Trophoblast cell (in vitro differentiated cells and primary cell): ENCODE results near the gene DEUP1.

Experiments used
- DNase-seq, 2 donors: peaks; one replicate each; pipeline ENCODE4 v3.0.0-alpha.2; 2016
- H2AFZ ChIP-seq: 2 replicates; pipeline ENCODE4 v1.6.1; 2013; ENCODE audit warnings: low read length, moderate library complexity, mild to moderate bottlenecking; ENCODE audit not compliant: insufficient read depth, poor library complexity
- H2AK5ac ChIP-seq: 2 replicates; pipeline ENCODE4 v1.6.1; 2013; ENCODE audit warnings: mild to moderate bottlenecking, low read length
- H2BK120ac ChIP-seq: 2 replicates; pipeline ENCODE4 v1.6.1; 2013; ENCODE audit warnings: low read length, mild to moderate bottlenecking, moderate library complexity; ENCODE audit not compliant: insufficient read depth, poor library complexity
- H2BK12ac ChIP-seq: 2 replicates; pipeline ENCODE4 v1.6.1; 2013; ENCODE audit warnings: mild to moderate bottlenecking, low read length, moderate library complexity
- H2BK5ac ChIP-seq: 2 replicates; pipeline ENCODE4 v1.6.1; 2013; ENCODE audit warnings: low read length, low read depth, moderate library complexity, mild to moderate bottlenecking; ENCODE audit not compliant: poor library complexity
- H3K14ac ChIP-seq: 2 replicates; pipeline ENCODE4 v1.6.1; 2013; ENCODE audit warnings: mild to moderate bottlenecking, low read length
- H3K18ac ChIP-seq: 2 replicates; pipeline ENCODE4 v1.6.1; 2013; ENCODE audit warnings: mild to moderate bottlenecking, low read length
- H3K23ac ChIP-seq: 2 replicates; pipeline ENCODE4 v1.6.1; 2013; ENCODE audit warnings: low read length
- H3K27ac ChIP-seq: 2 replicates; pipeline ENCODE4 v1.5.1; 2013; ENCODE audit warnings: low read depth, mild to moderate bottlenecking, inconsistent platforms, low read length, moderate library complexity
- H3K27me3 ChIP-seq: 2 replicates; pipeline ENCODE4 v1.6.1; 2013; ENCODE audit warnings: inconsistent platforms, mild to moderate bottlenecking, low read length, moderate library complexity; ENCODE audit not compliant: insufficient read depth
- H3K36me3 ChIP-seq, 2 experiments: 1 replicate in 1 of 2; 2 replicates in 1 of 2; pipeline ENCODE4 v1.6.1; 2013; ENCODE audit warnings: low read length in 2 of 2, mild to moderate bottlenecking in 2 of 2, moderate library complexity in 1 of 2; ENCODE audit not compliant: insufficient read depth in 2 of 2, control insufficient read depth in 1 of 2
- H3K4ac ChIP-seq: 2 replicates; pipeline ENCODE4 v1.6.1; 2013; ENCODE audit warnings: low read depth, mild to moderate bottlenecking, low read length, moderate library complexity
- H3K4me1 ChIP-seq, 2 experiments: 1 replicate in 1 of 2; 2 replicates in 1 of 2; pipeline ENCODE4 v1.6.1; 2013; ENCODE audit warnings: low read length in 2 of 2, mild to moderate bottlenecking in 2 of 2, moderate library complexity in 1 of 2; ENCODE audit not compliant: insufficient read depth in 2 of 2, control insufficient read depth in 1 of 2
- H3K4me2 ChIP-seq: 2 replicates; pipeline ENCODE4 v1.6.1; 2013; ENCODE audit warnings: inconsistent platforms, mild to moderate bottlenecking, low read length, moderate library complexity
- H3K4me3 ChIP-seq: 2 replicates; pipeline ENCODE4 v1.5.1; 2013; ENCODE audit warnings: mild to moderate bottlenecking, low read depth, low read length, inconsistent platforms
- H3K79me1 ChIP-seq: one replicate; pipeline ENCODE4 v1.6.1; 2013; ENCODE audit warnings: low read length
- H3K79me2 ChIP-seq: 2 replicates; pipeline ENCODE4 v1.6.1; 2013; ENCODE audit warnings: low read length, mild to moderate bottlenecking; ENCODE audit not compliant: control insufficient read depth, insufficient read depth, poor library complexity
- H3K9ac ChIP-seq: 2 replicates; pipeline ENCODE4 v1.6.1; 2013; ENCODE audit warnings: mild to moderate bottlenecking, low read length
- H3K9me3 ChIP-seq: 2 replicates; pipeline ENCODE4 v1.6.1; 2013; ENCODE audit warnings: low read depth, mild to moderate bottlenecking, control low read depth, inconsistent platforms, low read length; ENCODE audit not compliant: insufficient read depth
- H4K12ac ChIP-seq: 2 replicates; pipeline ENCODE4 v1.6.1; 2013; ENCODE audit warnings: low read depth, mild to moderate bottlenecking, low read length, moderate library complexity
- H4K8ac ChIP-seq: 2 replicates; pipeline ENCODE4 v1.6.1; 2013; ENCODE audit warnings: low read depth, mild to moderate bottlenecking, low read length, moderate library complexity
- H4K91ac ChIP-seq: one replicate; pipeline ENCODE4 v1.6.1; 2013; ENCODE audit warnings: low read depth, mild to moderate bottlenecking, low read length, moderate library complexity
- WGBS: extraction: QIAGEN DNeasy Blood & Tissue Kit; methylation state at CpG from one replicate; pipeline ENCODE4 v1.1.7; 2013; ENCODE audit warnings: missing lambda C conversion rate; ENCODE audit not compliant: insufficient read length, insufficient coverage; ENCODE audit errors: extremely low coverage; 5-methylcytosine and 5-hydroxymethylcytosine counted together

Gene DEUP1

GRCh38 chr11:93320230-93320629, 10.3 kb upstream of the DEUP1 start:
- H3K9me3 ChIP-seq: no peaks in the 10 kb centered on the region
- no peak overlapping the region for H2AFZ ChIP-seq
- no peaks in the 10 kb centered on the region for H3K79me1 ChIP-seq
- no peak overlapping the region for H2BK120ac ChIP-seq
- H3K27me3 ChIP-seq: no peaks in the 10 kb centered on the region
- H3K14ac ChIP-seq: no peak overlapping the region
- DNase-seq: no peak
- no peak overlapping the region for H3K27ac ChIP-seq
- no peak overlapping the region for H3K4ac ChIP-seq
- no peak overlapping the region for H3K4me2 ChIP-seq
- H3K9ac ChIP-seq: no peak overlapping the region
- H2AK5ac ChIP-seq: no peak overlapping the region
- H2BK12ac ChIP-seq: no peak overlapping the region
- no peaks in the 10 kb centered on the region for H3K4me1 ChIP-seq
- H3K79me2 ChIP-seq: no peaks in the 10 kb centered on the region
- no peak overlapping the region for H4K12ac ChIP-seq
- H3K23ac ChIP-seq: no peak overlapping the region
- no peak overlapping the region for H2BK5ac ChIP-seq
- no peak overlapping the region for H4K91ac ChIP-seq
- no peak overlapping the region for H4K8ac ChIP-seq
- no peaks in the 10 kb centered on the region for H3K36me3 ChIP-seq
- no peak overlapping the region for H3K18ac ChIP-seq
- H3K4me3 ChIP-seq: no peak overlapping the region

- H4K91ac ChIP-seq: no peak overlapping the region
- no peaks in the 10 kb centered on the region for H3K9me3 ChIP-seq
- H4K12ac ChIP-seq: no peak overlapping the region
- no peak overlapping the region for H4K8ac ChIP-seq
- WGBS: no CpG with 5 or more reads among the region's 2 CpGs
- no peak overlapping the region for H3K4me3 ChIP-seq
- H3K36me3 ChIP-seq: no peaks in the 10 kb centered on the region
- H3K4me2 ChIP-seq: no peak overlapping the region
- H3K14ac ChIP-seq: no peak overlapping the region
- no peaks in the 10 kb centered on the region for H3K79me1 ChIP-seq
- no peak overlapping the region for H2BK12ac ChIP-seq
- no peak overlapping the region for H2BK5ac ChIP-seq
- no peak overlapping the region for H3K9ac ChIP-seq
- H3K23ac ChIP-seq: no peak overlapping the region
- H3K27ac ChIP-seq: no peak overlapping the region
- no peaks in the 10 kb centered on the region for H3K4me1 ChIP-seq
- H2AK5ac ChIP-seq: no peak overlapping the region
- no peak overlapping the region for H3K18ac ChIP-seq
- no peak for DNase-seq
- H2BK120ac ChIP-seq: no peak overlapping the region
- H3K4ac ChIP-seq: no peak overlapping the region
- H2AFZ ChIP-seq: no peak overlapping the region
- no peaks in the 10 kb centered on the region for H3K27me3 ChIP-seq
- H3K79me2 ChIP-seq: no peaks in the 10 kb centered on the region
Measured at GRCh38 chr11:93322207-93322606, 8.3 kb upstream of the DEUP1 start.

- H3K36me3 ChIP-seq: no peaks in the 10 kb centered on the region
- no peak overlapping the region for H2AFZ ChIP-seq
- H3K23ac ChIP-seq: no peak overlapping the region
- H3K18ac ChIP-seq: no peak overlapping the region
- no peaks in the 10 kb centered on the region for H3K27me3 ChIP-seq
- no peak overlapping the region for H3K14ac ChIP-seq
- no peak overlapping the region for H4K12ac ChIP-seq
- H3K79me1 ChIP-seq: no peaks in the 10 kb centered on the region
- no peak overlapping the region for H3K4ac ChIP-seq
- H3K4me3 ChIP-seq: no peak overlapping the region
- H3K4me2 ChIP-seq: no peak overlapping the region
- H2BK12ac ChIP-seq: no peak overlapping the region
- DNase-seq: no peak
- H3K9me3 ChIP-seq: peaks cover 2% of the 10 kb centered on the region
- H3K9ac ChIP-seq: no peak overlapping the region
- WGBS: no CpG with 5 or more reads among the region's 1 CpG
- no peak overlapping the region for H2BK5ac ChIP-seq
- H2BK120ac ChIP-seq: no peak overlapping the region
- no peaks in the 10 kb centered on the region for H3K79me2 ChIP-seq
- H4K8ac ChIP-seq: no peak overlapping the region
- H2AK5ac ChIP-seq: no peak overlapping the region
- no peak overlapping the region for H3K27ac ChIP-seq
- H4K91ac ChIP-seq: no peak overlapping the region
- no peaks in the 10 kb centered on the region for H3K4me1 ChIP-seq
Measured at GRCh38 chr11:93323747-93324146, 6.8 kb upstream of the DEUP1 start.

- no peak overlapping the region for H2BK120ac ChIP-seq
- H4K12ac ChIP-seq: no peak overlapping the region
- H2BK5ac ChIP-seq: no peak overlapping the region
- H2AK5ac ChIP-seq: no peak overlapping the region
- H4K8ac ChIP-seq: no peak overlapping the region
- no peaks in the 10 kb centered on the region for H3K79me1 ChIP-seq
- H3K4me1 ChIP-seq: no peaks in the 10 kb centered on the region
- no peak overlapping the region for H3K23ac ChIP-seq
- no peaks in the 10 kb centered on the region for H3K27me3 ChIP-seq
- H3K18ac ChIP-seq: no peak overlapping the region
- no peak overlapping the region for H3K27ac ChIP-seq
- H3K4me2 ChIP-seq: no peak overlapping the region
- H2AFZ ChIP-seq: no peak overlapping the region
- H3K4ac ChIP-seq: no peak overlapping the region
- H3K9ac ChIP-seq: no peak overlapping the region
- H3K79me2 ChIP-seq: no peaks in the 10 kb centered on the region
- no peak overlapping the region for H2BK12ac ChIP-seq
- H3K4me3 ChIP-seq: no peak overlapping the region
- DNase-seq: no peak
- H4K91ac ChIP-seq: no peak overlapping the region
- peaks cover 2% of the 10 kb centered on the region for H3K9me3 ChIP-seq
- WGBS: no CpG with 5 or more reads among the region's 3 CpGs
- no peak overlapping the region for H3K14ac ChIP-seq
- H3K36me3 ChIP-seq: no peaks in the 10 kb centered on the region
Measured at GRCh38 chr11:93324500-93324899, 6.0 kb upstream of the DEUP1 start.
